Gastrocnemius medialis (tissue), 4 donors: ENCODE measurements around the gene OR10G4.
"Not testable (repeated sequence)": the region's sequence is repeated elsewhere in the genome, so short reads cannot be mapped to it uniquely, and the experiment has no call there.

Experiments
- POLR2A ChIP-seq, 2 donors: fragments of 450-650 bp; IDR thresholded peaks; one replicate each; pipeline ENCODE4 v1.6.1; 2017; ENCODE audit warnings: antibody characterized with exemption in 2 of 2, mild to moderate bottlenecking in 2 of 2, moderate library complexity in 2 of 2
- TF ChIP-seq, protein P1 (sequence below), 5 experiments: fragments of 450-650 bp in 3 of 5; fragments of 200-600 bp in 2 of 5; sonication (generic) in 2 of 5; IDR thresholded peaks in 4 of 5; conservative IDR thresholded peaks in 1 of 5; 1 replicate in 4 of 5; 2 replicates in 1 of 5; pipeline ENCODE4 v1.5.1; 2016 to 2019; ENCODE audit warnings: antibody characterized with exemption in 5 of 5, mild to moderate bottlenecking in 3 of 5, moderate library complexity in 3 of 5

DNA sequence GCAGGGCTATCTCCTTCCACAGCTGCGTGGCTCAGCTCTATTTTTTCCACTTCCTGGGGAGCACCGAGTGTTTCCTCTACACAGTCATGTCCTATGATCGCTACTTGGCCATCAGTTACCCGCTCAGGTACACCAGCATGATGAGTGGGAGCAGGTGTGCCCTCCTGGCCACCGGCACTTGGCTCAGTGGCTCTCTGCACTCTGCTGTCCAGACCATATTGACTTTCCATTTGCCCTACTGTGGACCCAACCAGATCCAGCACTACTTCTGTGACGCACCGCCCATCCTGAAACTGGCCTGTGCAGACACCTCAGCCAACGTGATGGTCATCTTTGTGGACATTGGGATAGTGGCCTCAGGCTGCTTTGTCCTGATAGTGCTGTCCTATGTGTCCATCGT is 3.0 kb downstream of the OR10G4 start:
- TF ChIP-seq, protein P1, sequence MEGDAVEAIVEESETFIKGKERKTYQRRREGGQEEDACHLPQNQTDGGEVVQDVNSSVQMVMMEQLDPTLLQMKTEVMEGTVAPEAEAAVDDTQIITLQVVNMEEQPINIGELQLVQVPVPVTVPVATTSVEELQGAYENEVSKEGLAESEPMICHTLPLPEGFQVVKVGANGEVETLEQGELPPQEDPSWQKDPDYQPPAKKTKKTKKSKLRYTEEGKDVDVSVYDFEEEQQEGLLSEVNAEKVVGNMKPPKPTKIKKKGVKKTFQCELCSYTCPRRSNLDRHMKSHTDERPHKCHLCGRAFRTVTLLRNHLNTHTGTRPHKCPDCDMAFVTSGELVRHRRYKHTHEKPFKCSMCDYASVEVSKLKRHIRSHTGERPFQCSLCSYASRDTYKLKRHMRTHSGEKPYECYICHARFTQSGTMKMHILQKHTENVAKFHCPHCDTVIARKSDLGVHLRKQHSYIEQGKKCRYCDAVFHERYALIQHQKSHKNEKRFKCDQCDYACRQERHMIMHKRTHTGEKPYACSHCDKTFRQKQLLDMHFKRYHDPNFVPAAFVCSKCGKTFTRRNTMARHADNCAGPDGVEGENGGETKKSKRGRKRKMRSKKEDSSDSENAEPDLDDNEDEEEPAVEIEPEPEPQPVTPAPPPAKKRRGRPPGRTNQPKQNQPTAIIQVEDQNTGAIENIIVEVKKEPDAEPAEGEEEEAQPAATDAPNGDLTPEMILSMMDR (IDR thresholded peaks at IDR 0.05 in 4 of 5, conservative IDR thresholded peaks at IDR 0.05 in 1 of 5): not testable (repeated sequence)
- TF ChIP-seq POLR2A (IDR thresholded peaks at IDR 0.05): not testable (repeated sequence)
